Esophagus squamous epithelium (tissue), 5 donors: ENCODE data around the gene PIGU. TPM values are rescaled to one million over a fixed set of nuclear protein-coding genes. Genes with fewer than 3 reads are reported as not detected.

Experiments
- DNase-seq: peaks from one replicate; lab custom pipeline; 2025; lab: John Stamatoyannopoulos, UW
- H3K27ac ChIP-seq, 4 donors: fragments of 200-600 bp; sonication (generic); one replicate each; pipeline ENCODE4 v1.5.1; 2016 to 2019; ENCODE audit warnings: mild to moderate bottlenecking in 1 of 4
- H3K27me3 ChIP-seq, 4 donors: fragments of 200-600 bp; sonication (generic); 1 replicate in 3 of 4; 2 replicates in 1 of 4; pipeline versions ENCODE4 v1.5.1 to v1.6.0; 2017 to 2021; ENCODE audit warnings: antibody characterized with exemption in 1 of 4
- H3K36me3 ChIP-seq, 3 donors: fragments of 200-600 bp; sonication (generic); one replicate each; pipeline ENCODE4 v1.5.1; 2016 to 2019
- H3K4me1 ChIP-seq, 3 donors: fragments of 200-600 bp; sonication (generic); one replicate each; pipeline ENCODE4 v1.5.1; 2017 to 2019
- H3K4me3 ChIP-seq, 4 donors: fragments of 200-600 bp; sonication (generic); 1 replicate in 3 of 4; 2 replicates in 1 of 4; pipeline ENCODE4 v1.5.1; 2016 to 2019; ENCODE audit warnings: mild to moderate bottlenecking in 2 of 4, moderate library complexity in 1 of 4
- H3K9me3 ChIP-seq, 3 donors: fragments of 200-600 bp; sonication (generic); one replicate each; pipeline ENCODE4 v1.5.1; 2016 to 2019
- POLR2A ChIP-seq, 4 donors: fragments of 450-650 bp; IDR thresholded peaks; one replicate each; pipeline ENCODE4 v1.6.1; 2017; ENCODE audit warnings: antibody characterized with exemption in 4 of 4, mild to moderate bottlenecking in 4 of 4, moderate library complexity in 3 of 4
- WGBS, 2 donors: methylation state at CpG; one replicate each; pipeline ENCODE4 v1.1.5; 2018; 5-methylcytosine and 5-hydroxymethylcytosine counted together
- intact Hi-C: fragments of 100-400 bp; cut with DNase I; formaldehyde crosslinking; loops from one replicate; pipeline ENCODE4 v1.15.0; 2022
- total RNA-seq, 4 donors: library from RNA; depleted of rRNA; stranded (reverse); fragments of >200 nt; gene quantifications; one replicate each; pipeline ENCODE4 v1.1.0, GENCODE V29; 2016
- TF ChIP-seq, protein P1 (sequence below), 6 experiments: fragments of 450-650 bp in 4 of 6; fragments of 200-600 bp in 2 of 6; sonication (generic) in 2 of 6; IDR thresholded peaks; one replicate each; pipeline ENCODE4 v1.5.1; 2016 to 2019; ENCODE audit warnings: antibody characterized with exemption in 6 of 6, mild to moderate bottlenecking in 4 of 6, moderate library complexity in 4 of 6
- donor health status: DM: yes; HTN: yes; CAD: no.

Gene PIGU
- total RNA-seq, 4 donors from 2014 or later = 14.8 to 27.1 (median 17.6) TPM

GRCh38 chr20:34562641-34563040, 114.3 kb downstream of the PIGU start:
- Histone ChIP-seq H3K4me1 (peaks cover 4 to 24% (median 9%) of the 10 kb centered on the region in 3 donors), H3K36me3 (peaks cover 0 to 26% (median 0%) of the 10 kb centered on the region in 3 donors), H3K9me3 (no peaks in the 10 kb centered on the region), H3K27me3 (no peaks in the 10 kb centered on the region), H3K27ac (no peak overlapping the region), H3K4me3 (no peak overlapping the region)
- 54 to 65% methylated on average over 4 to 5 of the region's 5 CpGs for WGBS, 2 donors
- intact Hi-C loops = no loop called here
- TF ChIP-seq, protein P1, sequence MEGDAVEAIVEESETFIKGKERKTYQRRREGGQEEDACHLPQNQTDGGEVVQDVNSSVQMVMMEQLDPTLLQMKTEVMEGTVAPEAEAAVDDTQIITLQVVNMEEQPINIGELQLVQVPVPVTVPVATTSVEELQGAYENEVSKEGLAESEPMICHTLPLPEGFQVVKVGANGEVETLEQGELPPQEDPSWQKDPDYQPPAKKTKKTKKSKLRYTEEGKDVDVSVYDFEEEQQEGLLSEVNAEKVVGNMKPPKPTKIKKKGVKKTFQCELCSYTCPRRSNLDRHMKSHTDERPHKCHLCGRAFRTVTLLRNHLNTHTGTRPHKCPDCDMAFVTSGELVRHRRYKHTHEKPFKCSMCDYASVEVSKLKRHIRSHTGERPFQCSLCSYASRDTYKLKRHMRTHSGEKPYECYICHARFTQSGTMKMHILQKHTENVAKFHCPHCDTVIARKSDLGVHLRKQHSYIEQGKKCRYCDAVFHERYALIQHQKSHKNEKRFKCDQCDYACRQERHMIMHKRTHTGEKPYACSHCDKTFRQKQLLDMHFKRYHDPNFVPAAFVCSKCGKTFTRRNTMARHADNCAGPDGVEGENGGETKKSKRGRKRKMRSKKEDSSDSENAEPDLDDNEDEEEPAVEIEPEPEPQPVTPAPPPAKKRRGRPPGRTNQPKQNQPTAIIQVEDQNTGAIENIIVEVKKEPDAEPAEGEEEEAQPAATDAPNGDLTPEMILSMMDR (IDR thresholded peaks at IDR 0.05) = peak in 1 of 6 experiments; percentile 21
- no peak for TF ChIP-seq POLR2A (IDR thresholded peaks at IDR 0.05)
- no peak for DNase-seq

DNA sequence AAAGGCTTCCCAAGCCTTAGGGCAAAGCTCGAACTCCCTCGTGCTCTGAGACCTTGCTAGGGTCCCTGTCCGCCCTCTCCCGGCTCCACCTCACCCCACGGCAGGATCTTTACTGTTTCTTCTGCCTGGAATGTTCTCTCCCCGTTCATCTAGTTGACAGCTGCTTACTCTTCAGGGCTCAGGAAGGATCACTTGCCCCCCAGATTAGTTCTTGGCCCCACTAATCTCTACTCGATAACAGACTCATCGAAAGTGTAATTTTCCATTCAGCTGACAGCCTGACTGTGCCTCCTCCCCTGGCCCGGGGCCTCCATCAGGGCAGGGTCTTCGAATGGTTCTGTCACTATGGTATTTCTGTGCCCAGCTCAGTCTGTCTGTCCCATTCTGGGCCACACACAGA, 115.2 kb downstream of the PIGU start:
- no peaks in the 10 kb centered on the region for H3K27me3 ChIP-seq
- H3K4me1 ChIP-seq = peaks cover 6 to 30% (median 12%) of the 10 kb centered on the region in 3 donors
- no peak for DNase-seq
- no peaks in the 10 kb centered on the region for H3K9me3 ChIP-seq
- no peak overlapping the region for H3K4me3 ChIP-seq
- intact Hi-C loops = no loop called here
- peaks cover 0 to 16% (median 0%) of the 10 kb centered on the region in 3 donors for H3K36me3 ChIP-seq
- WGBS, 2 donors = 71 to 76% methylated on average over 10 of the region's 10 CpGs
- H3K27ac ChIP-seq = peak overlapping the region in 2 of 4 donors; percentile 0 to 3
- TF ChIP-seq POLR2A (IDR thresholded peaks at IDR 0.05) = no peak
- TF ChIP-seq, protein P1 (IDR thresholded peaks at IDR 0.05) = no peak

DNA sequence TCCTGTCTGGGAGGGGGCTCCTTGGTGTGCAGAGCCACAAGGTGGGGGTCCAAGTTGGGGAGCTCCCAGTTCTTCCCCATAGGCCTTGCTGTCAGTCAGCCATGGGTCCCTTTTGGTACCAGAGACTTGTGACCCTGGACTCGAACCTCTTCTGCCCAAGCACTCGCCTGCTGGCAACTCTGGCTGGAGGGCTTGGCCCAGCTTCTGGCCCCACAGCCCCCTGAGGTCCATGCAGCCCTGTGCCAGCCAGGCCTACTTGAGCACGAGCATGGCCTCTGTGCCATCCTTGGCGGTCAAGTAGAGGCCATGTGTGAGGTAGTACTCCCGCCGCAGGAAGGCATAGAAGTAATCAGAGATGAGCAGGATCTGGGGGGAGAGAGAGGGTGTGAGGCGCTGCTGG, 116.3 kb downstream of the PIGU start:
- peaks cover 0 to 6% (median 0%) of the 10 kb centered on the region in 3 donors for H3K36me3 ChIP-seq
- no peaks in the 10 kb centered on the region for H3K27me3 ChIP-seq
- intact Hi-C loops = no loop called here
- 67 to 88% methylated on average over 1 of the region's 7 CpGs for WGBS, 2 donors
- H3K4me3 ChIP-seq = no peak overlapping the region
- H3K9me3 ChIP-seq = no peaks in the 10 kb centered on the region
- H3K4me1 ChIP-seq = peaks cover 6 to 34% (median 12%) of the 10 kb centered on the region in 3 donors
- TF ChIP-seq POLR2A (IDR thresholded peaks at IDR 0.05) = no peak
- TF ChIP-seq, protein P1 (IDR thresholded peaks at IDR 0.05) = no peak
- H3K27ac ChIP-seq = peak overlapping the region in 1 of 4 donors; percentile 86
- DNase-seq = no peak

DNA sequence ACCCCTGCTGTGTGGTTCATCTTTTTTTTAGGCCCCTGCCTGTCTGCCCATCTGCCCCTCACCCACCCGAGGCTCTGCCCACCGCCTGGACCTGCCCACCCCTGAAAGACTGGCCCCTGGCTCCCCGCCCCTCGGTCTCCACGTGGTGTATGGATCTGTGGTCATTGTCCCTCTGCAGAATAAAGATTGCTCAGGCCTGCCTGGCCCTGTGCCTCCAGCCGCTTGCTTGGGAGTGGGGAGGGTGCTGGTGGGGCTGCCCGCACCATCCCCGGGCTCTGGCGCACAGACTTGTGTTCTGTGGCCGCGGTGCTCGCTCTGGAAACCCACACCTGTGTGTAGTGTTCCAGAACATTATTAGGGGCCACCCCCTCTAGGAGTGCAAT, 116.8 kb downstream of the PIGU start:
- Histone ChIP-seq H3K27ac (peak overlapping the region in 3 of 4 donors; percentile 86 to 98 (median 96)), H3K4me1 (peaks cover 6 to 34% (median 12%) of the 10 kb centered on the region in 3 donors), H3K36me3 (peaks cover 0 to 6% (median 0%) of the 10 kb centered on the region in 3 donors), H3K27me3 (no peaks in the 10 kb centered on the region), H3K4me3 (no peak overlapping the region), H3K9me3 (no peaks in the 10 kb centered on the region)
- intact Hi-C loops = no loop called here
- no peak for TF ChIP-seq POLR2A (IDR thresholded peaks at IDR 0.05)
- TF ChIP-seq, protein P1 (IDR thresholded peaks at IDR 0.05) = no peak
- DNase-seq = no peak
- no CpG with 5 or more reads among the region's 12 CpGs for WGBS, 2 donors

DNA sequence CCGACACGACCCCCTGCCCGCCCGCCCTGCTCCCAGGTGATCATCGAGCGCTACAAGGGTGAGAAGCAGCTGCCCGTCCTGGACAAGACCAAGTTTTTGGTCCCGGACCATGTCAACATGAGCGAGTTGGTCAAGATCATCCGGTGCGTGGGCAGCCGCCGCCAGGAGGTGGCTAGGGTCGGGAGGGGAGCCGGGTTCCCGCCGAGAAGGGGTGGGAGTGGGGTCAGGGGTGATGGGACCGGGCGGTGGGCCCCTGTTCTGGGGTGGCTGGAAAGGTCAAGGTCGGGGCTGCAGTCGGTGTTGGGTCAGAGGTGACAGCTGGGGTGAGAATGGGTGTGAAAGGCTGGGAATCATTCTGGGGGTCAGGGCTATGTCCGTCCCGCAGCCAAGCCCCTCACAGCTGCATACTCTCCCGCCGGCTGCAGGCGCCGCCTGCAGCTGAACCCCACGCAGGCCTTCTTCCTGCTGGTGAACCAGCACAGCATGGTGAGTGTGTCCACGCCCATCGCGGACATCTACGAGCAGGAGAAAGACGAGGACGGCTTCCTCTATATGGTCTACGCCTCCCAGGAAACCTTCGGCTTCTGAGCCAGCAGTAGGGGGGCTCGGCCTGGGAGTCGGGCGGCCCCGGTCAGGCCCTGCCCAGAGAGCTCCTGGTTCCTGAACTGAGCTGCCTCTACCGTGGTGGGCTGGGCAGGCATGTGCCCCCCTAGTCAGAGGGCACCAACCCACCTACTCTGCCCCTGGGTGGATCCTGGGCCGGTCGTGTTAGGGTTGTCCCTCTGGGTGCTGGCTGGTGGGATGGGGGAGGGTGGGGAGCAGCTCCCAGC, 117.4 kb downstream of the PIGU start:
- intact Hi-C loops = no loop called here
- DNase-seq = no peak
- WGBS, 2 donors = 74 to 90% methylated on average over 2 to 13 of the region's 43 CpGs

More for the DNA sequence above, 117.4 kb downstream of the PIGU start:
- TF ChIP-seq, protein P1 (IDR thresholded peaks at IDR 0.05) = no peak
- TF ChIP-seq POLR2A (IDR thresholded peaks at IDR 0.05) = no peak
- Histone ChIP-seq H3K9me3 (no peaks in the 10 kb centered on the region), H3K4me3 (peak overlapping the region; percentile 48 to 86 (median 68)), H3K4me1 (peaks cover 6 to 34% (median 12%) of the 10 kb centered on the region in 3 donors), H3K36me3 (peaks cover 0 to 6% (median 0%) of the 10 kb centered on the region in 3 donors), H3K27ac (peak overlapping the region; percentile 86 to 98 (median 92)), H3K27me3 (no peaks in the 10 kb centered on the region)
